ENCODE results near the gene ALG14.

Gene ALG14

GRCh38 chr1:94989911-94990473 is 82.8 kb downstream of the ALG14 start:
- Histone ChIP-seq H3K27me3 (ENCODE audit: control insufficient read depth, insufficient read depth, low read length) (no peaks in the 10 kb centered on the region), H3K9me3 (replicated peaks; ENCODE audit: low read length) (no peaks in the 10 kb centered on the region), H3K9ac (ENCODE audit: low read depth, low read length) (no peak overlapping the region), H3K36me3 (ENCODE audit: insufficient read depth, low read length) (no peaks in the 10 kb centered on the region), H3K4me3 (ENCODE audit: low read length) (no peak overlapping the region), H3K4me2 (ENCODE audit: low read length) (no peak overlapping the region), H3K4me1 (ENCODE audit: control insufficient read depth, insufficient read depth, low read length) (peaks cover 25% of the 10 kb centered on the region)

DNA sequence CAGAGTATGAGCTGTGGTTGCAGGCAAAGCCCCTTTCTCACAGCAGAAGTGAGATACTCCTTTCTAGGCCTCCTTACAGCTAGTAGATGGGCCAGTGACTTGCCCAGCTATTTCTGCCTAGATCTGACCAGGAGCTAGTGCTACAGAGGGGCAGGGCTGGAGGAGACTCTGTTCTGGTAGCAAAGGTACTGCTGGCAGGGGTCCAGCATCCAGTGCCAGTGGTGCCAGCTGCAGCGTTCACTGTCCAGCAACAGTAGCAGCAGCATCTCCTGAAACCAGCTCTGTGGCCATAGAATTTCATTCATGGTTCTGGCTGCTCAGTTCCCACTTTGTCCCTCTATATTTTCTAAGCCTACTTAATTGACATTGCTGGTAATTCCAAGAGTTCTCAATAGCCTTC is 83.4 kb downstream of the ALG14 start:
- Histone ChIP-seq H3K9me3 (replicated peaks; ENCODE audit: low read length) (no peaks in the 10 kb centered on the region), H3K4me1 (ENCODE audit: control insufficient read depth, insufficient read depth, low read length) (peaks cover 25% of the 10 kb centered on the region), H3K9ac (ENCODE audit: low read depth, low read length) (no peak overlapping the region), H3K27me3 (ENCODE audit: control insufficient read depth, insufficient read depth, low read length) (no peaks in the 10 kb centered on the region), H3K36me3 (ENCODE audit: insufficient read depth, low read length) (no peaks in the 10 kb centered on the region), H3K4me2 (ENCODE audit: low read length) (no peak overlapping the region), H3K4me3 (ENCODE audit: low read length) (no peak overlapping the region)

- Histone ChIP-seq H3K4me1 (ENCODE audit: control insufficient read depth, insufficient read depth, low read length) (peaks cover 25% of the 10 kb centered on the region), H3K4me3 (ENCODE audit: low read length) (no peak overlapping the region), H3K36me3 (ENCODE audit: insufficient read depth, low read length) (no peaks in the 10 kb centered on the region), H3K4me2 (ENCODE audit: low read length) (no peak overlapping the region), H3K9ac (ENCODE audit: low read depth, low read length) (no peak overlapping the region), H3K9me3 (replicated peaks; ENCODE audit: low read length) (no peaks in the 10 kb centered on the region), H3K27me3 (ENCODE audit: control insufficient read depth, insufficient read depth, low read length) (no peaks in the 10 kb centered on the region)
These were observed 84.4 kb downstream of the ALG14 start for GRCh38 chr1:94988356-94988755.

- Histone ChIP-seq H3K27me3 (ENCODE audit: control insufficient read depth, insufficient read depth, low read length) (no peaks in the 10 kb centered on the region), H3K9ac (ENCODE audit: low read depth, low read length) (no peak overlapping the region), H3K4me1 (ENCODE audit: control insufficient read depth, insufficient read depth, low read length) (peaks cover 38% of the 10 kb centered on the region), H3K4me3 (ENCODE audit: low read length) (no peak overlapping the region), H3K9me3 (replicated peaks; ENCODE audit: low read length) (no peaks in the 10 kb centered on the region), H3K4me2 (ENCODE audit: low read length) (no peak overlapping the region), H3K36me3 (ENCODE audit: insufficient read depth, low read length) (no peaks in the 10 kb centered on the region)
These were observed 86.0 kb downstream of the ALG14 start for GRCh38 chr1:94986783-94987182.

GRCh38 chr1:94983171-94983739 is 89.5 kb downstream of the ALG14 start:
- H3K9me3 ChIP-seq (replicated peaks; ENCODE audit: low read length), result no peaks in the 10 kb centered on the region
- no peaks in the 10 kb centered on the region for H3K36me3 ChIP-seq (ENCODE audit: insufficient read depth, low read length)
- no peaks in the 10 kb centered on the region for H3K27me3 ChIP-seq (ENCODE audit: control insufficient read depth, insufficient read depth, low read length)
- H3K4me2 ChIP-seq (ENCODE audit: low read length), result peak overlapping the region; percentile 76
- peaks cover 57% of the 10 kb centered on the region for H3K4me1 ChIP-seq (ENCODE audit: control insufficient read depth, insufficient read depth, low read length)
- peak overlapping the region; percentile 60 for H3K9ac ChIP-seq (ENCODE audit: low read depth, low read length)
- peak overlapping the region; percentile 50 for H3K4me3 ChIP-seq (ENCODE audit: low read length)

DNA sequence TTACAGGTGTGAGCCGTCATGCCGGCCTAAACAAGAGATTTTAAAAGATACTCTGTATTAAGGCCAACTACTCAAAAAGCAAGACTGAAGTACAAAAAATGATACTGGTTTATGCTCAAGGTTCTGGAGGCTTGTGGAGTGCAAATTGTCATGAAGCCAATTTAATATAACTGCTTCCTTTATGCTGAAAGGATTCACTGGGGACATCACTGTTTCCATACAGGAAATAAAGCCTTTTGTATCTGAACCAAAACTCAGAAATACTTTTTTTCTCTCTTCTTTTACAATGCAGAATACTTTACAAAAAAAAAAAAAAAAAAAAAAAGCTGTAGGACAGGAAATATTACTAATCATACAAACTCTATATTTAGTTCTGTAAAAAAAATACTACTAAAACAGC is 90.4 kb downstream of the ALG14 start:
- Histone ChIP-seq H3K4me1 (ENCODE audit: control insufficient read depth, insufficient read depth, low read length) (peaks cover 49% of the 10 kb centered on the region), H3K27me3 (ENCODE audit: control insufficient read depth, insufficient read depth, low read length) (no peaks in the 10 kb centered on the region), H3K4me3 (ENCODE audit: low read length) (no peak overlapping the region), H3K36me3 (ENCODE audit: insufficient read depth, low read length) (no peaks in the 10 kb centered on the region), H3K9ac (ENCODE audit: low read depth, low read length) (peak overlapping the region; percentile 60), H3K9me3 (replicated peaks; ENCODE audit: low read length) (no peaks in the 10 kb centered on the region), H3K4me2 (ENCODE audit: low read length) (peak overlapping the region; percentile 76)

DNA sequence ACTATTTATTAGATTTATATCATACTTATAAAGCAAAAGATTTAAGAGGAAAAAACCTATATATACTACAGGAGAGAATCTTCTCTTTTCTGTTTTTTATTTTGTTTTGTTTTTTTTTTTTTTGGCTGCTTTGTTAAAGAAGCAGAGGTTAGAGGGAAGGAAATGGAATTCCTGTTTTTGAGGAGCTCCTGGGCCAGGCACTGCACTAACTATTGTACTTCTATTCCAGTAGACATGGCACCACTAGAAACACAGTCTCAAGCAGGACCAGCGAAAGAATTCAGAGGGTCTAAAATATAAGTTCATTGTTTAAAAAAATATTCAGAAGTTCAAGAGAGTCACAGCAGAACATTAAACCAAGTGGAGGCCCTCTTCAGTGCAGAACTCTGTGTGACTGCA is 91.2 kb downstream of the ALG14 start:
- no peaks in the 10 kb centered on the region for H3K9me3 ChIP-seq (replicated peaks; ENCODE audit: low read length)
- no peak overlapping the region for H3K9ac ChIP-seq (ENCODE audit: low read depth, low read length)
- peaks cover 41% of the 10 kb centered on the region for H3K4me1 ChIP-seq (ENCODE audit: control insufficient read depth, insufficient read depth, low read length)
- H3K27me3 ChIP-seq (ENCODE audit: control insufficient read depth, insufficient read depth, low read length), result no peaks in the 10 kb centered on the region
- no peaks in the 10 kb centered on the region for H3K36me3 ChIP-seq (ENCODE audit: insufficient read depth, low read length)
- no peak overlapping the region for H3K4me3 ChIP-seq (ENCODE audit: low read length)
- H3K4me2 ChIP-seq (ENCODE audit: low read length), result no peak overlapping the region

DNA sequence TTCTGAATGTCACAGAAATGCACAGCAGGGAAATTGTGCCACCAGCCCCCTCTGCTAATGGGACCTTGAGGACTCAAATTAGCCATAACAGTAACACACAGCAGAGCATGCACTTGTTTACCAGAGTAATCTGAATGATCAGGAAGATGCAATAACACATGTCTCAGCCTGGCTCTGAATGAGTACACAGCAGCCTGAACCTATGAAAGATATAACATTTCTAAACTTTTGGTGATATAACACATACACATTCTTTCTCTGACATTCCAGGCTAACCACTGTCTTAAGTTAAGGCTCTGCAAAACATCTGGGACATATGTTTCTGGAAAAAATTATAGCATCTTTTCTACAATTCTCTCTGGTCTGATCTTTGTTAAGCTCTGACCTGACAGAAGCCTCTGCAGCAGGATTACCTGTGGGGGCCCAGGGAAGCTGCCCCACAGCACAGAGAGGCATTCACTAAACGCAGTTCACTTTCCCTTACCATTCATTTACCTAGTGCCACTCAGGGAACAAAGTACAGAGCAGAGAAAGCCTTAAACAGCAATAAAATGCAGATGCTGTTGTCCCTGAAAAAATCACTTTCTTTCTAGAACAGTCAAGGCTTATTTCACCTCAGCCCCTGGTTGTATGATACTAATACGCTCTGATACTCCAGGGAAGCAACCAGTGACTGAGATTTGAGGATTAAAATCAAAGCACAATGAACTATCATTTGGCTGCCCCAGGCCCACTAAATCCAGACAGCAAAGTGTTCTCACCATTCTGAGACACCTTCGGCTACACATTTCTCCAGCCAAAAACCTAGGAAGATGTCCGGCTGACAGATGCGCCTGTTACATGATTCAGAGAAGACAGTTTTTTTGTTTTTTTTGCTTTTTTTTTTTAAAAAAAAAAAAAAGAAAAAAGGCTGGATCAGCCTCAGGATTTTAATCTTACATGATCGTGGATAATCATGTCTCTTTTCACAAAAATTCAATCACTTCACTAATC is 91.9 kb downstream of the ALG14 start:
- H3K9me3 ChIP-seq (replicated peaks; ENCODE audit: low read length), result no peaks in the 10 kb centered on the region
- no peaks in the 10 kb centered on the region for H3K27me3 ChIP-seq (ENCODE audit: control insufficient read depth, insufficient read depth, low read length)
- H3K4me1 ChIP-seq (ENCODE audit: control insufficient read depth, insufficient read depth, low read length), result peaks cover 40% of the 10 kb centered on the region
- H3K9ac ChIP-seq (ENCODE audit: low read depth, low read length), result peak overlapping the region; percentile 49
- no peak overlapping the region for H3K4me3 ChIP-seq (ENCODE audit: low read length)
- no peaks in the 10 kb centered on the region for H3K36me3 ChIP-seq (ENCODE audit: insufficient read depth, low read length)
- H3K4me2 ChIP-seq (ENCODE audit: low read length), result peak overlapping the region; percentile 34

GRCh38 chr1:94979656-94980581 is 92.8 kb downstream of the ALG14 start:
- H3K9ac ChIP-seq (ENCODE audit: low read depth, low read length), result peak overlapping the region; percentile 49
- H3K4me1 ChIP-seq (ENCODE audit: control insufficient read depth, insufficient read depth, low read length), result peaks cover 45% of the 10 kb centered on the region
- H3K4me3 ChIP-seq (ENCODE audit: low read length), result no peak overlapping the region
- peak overlapping the region; percentile 31 for H3K4me2 ChIP-seq (ENCODE audit: low read length)
- H3K36me3 ChIP-seq (ENCODE audit: insufficient read depth, low read length), result no peaks in the 10 kb centered on the region
- H3K27me3 ChIP-seq (ENCODE audit: control insufficient read depth, insufficient read depth, low read length), result no peaks in the 10 kb centered on the region
- no peaks in the 10 kb centered on the region for H3K9me3 ChIP-seq (replicated peaks; ENCODE audit: low read length)

DNA sequence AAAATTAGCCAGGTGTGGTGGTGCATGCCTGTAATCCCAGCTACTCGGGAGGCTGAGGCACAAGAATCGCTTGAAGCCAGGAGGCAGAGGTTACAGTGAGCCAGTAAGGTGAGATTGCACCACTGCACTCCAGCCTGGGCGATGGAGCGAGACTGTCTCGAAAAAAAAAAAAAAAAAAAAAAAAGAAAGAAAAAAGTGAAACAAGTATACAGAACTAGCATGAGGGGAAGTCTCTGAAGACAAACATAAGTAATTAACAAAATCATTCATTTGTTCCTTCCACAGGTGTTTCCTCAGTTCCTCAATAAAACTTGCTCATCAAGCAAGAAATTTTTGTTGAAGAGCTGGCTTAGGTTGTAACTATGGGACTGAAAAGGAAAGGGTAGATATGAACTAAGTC is 93.6 kb downstream of the ALG14 start:
- no peak overlapping the region for H3K4me3 ChIP-seq (ENCODE audit: low read length)
- H3K9ac ChIP-seq (ENCODE audit: low read depth, low read length), result no peak overlapping the region
- H3K27me3 ChIP-seq (ENCODE audit: control insufficient read depth, insufficient read depth, low read length), result no peaks in the 10 kb centered on the region
- H3K9me3 ChIP-seq (replicated peaks; ENCODE audit: low read length), result no peaks in the 10 kb centered on the region
- H3K4me2 ChIP-seq (ENCODE audit: low read length), result peak overlapping the region; percentile 31
- H3K36me3 ChIP-seq (ENCODE audit: insufficient read depth, low read length), result no peaks in the 10 kb centered on the region
- H3K4me1 ChIP-seq (ENCODE audit: control insufficient read depth, insufficient read depth, low read length), result peaks cover 52% of the 10 kb centered on the region

- Histone ChIP-seq H3K4me3 (ENCODE audit: low read length) (no peak overlapping the region), H3K9me3 (replicated peaks; ENCODE audit: low read length) (no peaks in the 10 kb centered on the region), H3K27me3 (ENCODE audit: control insufficient read depth, insufficient read depth, low read length) (no peaks in the 10 kb centered on the region), H3K9ac (ENCODE audit: low read depth, low read length) (no peak overlapping the region), H3K4me2 (ENCODE audit: low read length) (no peak overlapping the region), H3K4me1 (ENCODE audit: control insufficient read depth, insufficient read depth, low read length) (peaks cover 57% of the 10 kb centered on the region), H3K36me3 (ENCODE audit: insufficient read depth, low read length) (no peaks in the 10 kb centered on the region)
These were observed 94.3 kb downstream of the ALG14 start for GRCh38 chr1:94978401-94978800.

All from skeletal muscle satellite cell (primary cell).